Endothelial cell of umbilical vein (primary cell): ENCODE measurements around the gene SOCS3. TPM values are rescaled to one million over a fixed set of nuclear protein-coding genes. Genes with fewer than 3 reads are reported as not detected.

Experiments used
- BruUV-seq: library from RNA; stranded (reverse); fragments of 400-500 nt; replicated peaks from 2 replicates; lab custom pipeline; 2021; lab: Mats Ljungman, UMichigan
- CTCF ChIA-PET: fragments of 300-600, 350-600 bp; sonication (Branson Sonifier 250); formaldehyde crosslinking; loops from one replicate; lab custom pipeline; 2021; ENCODE audit warnings: antibody characterized with exemption, inconsistent platforms; lab: Charles Lee
- POLR2A ChIA-PET: fragments of 300-600, 350-600 bp; sonication (Branson Sonifier 250); formaldehyde crosslinking; loops from one replicate; lab custom pipeline; 2021; ENCODE audit warnings: antibody characterized with exemption, inconsistent platforms; lab: Charles Lee
- DNase-seq: peaks from one replicate; pipeline ENCODE4 v3.0.0-alpha.2; 2011; ENCODE audit warnings: low read depth, low spot score
- FAIRE-seq: peaks from 2 replicates; lab custom pipeline; 2011; peaks lifted over from hg19 to GRCh38; lab: Jason Lieb, UNC
- H2AFZ ChIP-seq: 2 replicates; pipeline ENCODE4 v1.6.0; 2012; ENCODE audit warnings: low read depth, low read length, control low read depth, inconsistent platforms
- H3K27ac ChIP-seq: 2 replicates; pipeline ENCODE4 v1.5.1; 2011; ENCODE audit warnings: low read depth, mild to moderate bottlenecking, control low read depth, low read length, moderate library complexity; ENCODE audit not compliant: insufficient read depth
- H3K27me3 ChIP-seq, 2 experiments: 2 replicates each; pipeline versions ENCODE4 v1.6.0 to v1.6.1; 2011; ENCODE audit warnings: low read length in 2 of 2, mixed read lengths in 1 of 2; ENCODE audit not compliant: control insufficient read depth in 2 of 2, insufficient read depth in 2 of 2
- H3K36me3 ChIP-seq, 2 experiments: 2 replicates in 1 of 2; 3 replicates in 1 of 2; pipeline ENCODE4 v1.5.1; 2011; ENCODE audit warnings: low read length in 2 of 2, mild to moderate bottlenecking in 1 of 2, moderate library complexity in 1 of 2; ENCODE audit not compliant: control insufficient read depth in 2 of 2, insufficient read depth in 2 of 2; ENCODE audit errors: extremely low read depth in 1 of 2
- H3K4me1 ChIP-seq: 3 replicates; pipeline ENCODE4 v1.5.1; 2011; ENCODE audit warnings: mild to moderate bottlenecking, low read length; ENCODE audit not compliant: control insufficient read depth, insufficient read depth; ENCODE audit errors: extremely low read depth
- H3K4me2 ChIP-seq: 2 replicates; pipeline ENCODE4 v1.6.1; 2011; ENCODE audit warnings: low read length, control low read depth, mixed read lengths; ENCODE audit not compliant: insufficient read depth
- H3K4me3 ChIP-seq, 3 experiments: fragments of 200-600 bp in 1 of 3; sonication (generic), shearing (Covaris generic) in 1 of 3; replicated peaks in 1 of 3; 2 replicates each; pipeline ENCODE4 v1.5.1; 2011 to 2016; ENCODE audit warnings: control low read depth in 3 of 3, low read length in 3 of 3, mild to moderate bottlenecking in 2 of 3, inconsistent platforms in 1 of 3, low read depth in 1 of 3, moderate library complexity in 1 of 3; ENCODE audit not compliant: insufficient read depth in 1 of 3
- H3K79me2 ChIP-seq: 2 replicates; pipeline ENCODE4 v1.6.0; 2012; ENCODE audit warnings: low read length, inconsistent platforms; ENCODE audit not compliant: control insufficient read depth, insufficient read depth
- H3K9ac ChIP-seq: replicated peaks from 2 replicates; pipeline ENCODE3; 2011; ENCODE audit warnings: low read length, control low read depth; ENCODE audit not compliant: insufficient read depth; ENCODE audit errors: extremely low read depth
- H3K9me1 ChIP-seq: replicated peaks from 3 replicates; pipeline ENCODE4 v1.6.0; 2011; ENCODE audit warnings: mild to moderate bottlenecking, low read length; ENCODE audit not compliant: control insufficient read depth, insufficient read depth; ENCODE audit errors: extremely low read depth
- H3K9me3 ChIP-seq: replicated peaks from 2 replicates; pipeline ENCODE4 v1.5.1; 2012; ENCODE audit warnings: low read length, inconsistent platforms; ENCODE audit not compliant: control insufficient read depth, insufficient read depth
- H4K20me1 ChIP-seq: replicated peaks from 2 replicates; pipeline ENCODE3; 2011; ENCODE audit warnings: mild to moderate bottlenecking, low read length; ENCODE audit not compliant: control insufficient read depth, insufficient read depth; ENCODE audit errors: extremely low read depth
- CTCF ChIP-seq, 2 donors: IDR thresholded peaks; 1 replicate in 1 of 2; 2 replicates in 1 of 2; pipeline ENCODE4 v1.5.1; 2011; ENCODE audit warnings: low read length in 2 of 2, mild to moderate bottlenecking in 2 of 2, moderate library complexity in 2 of 2, control low read depth in 1 of 2, inconsistent platforms in 1 of 2, low read depth in 1 of 2; ENCODE audit not compliant: insufficient read depth in 1 of 2; ENCODE audit errors: extremely low read depth in 1 of 2
- EZH2 ChIP-seq: IDR thresholded peaks from 2 replicates; pipeline ENCODE4 v1.6.1; 2012; ENCODE audit warnings: borderline replicate concordance, low read depth, mild to moderate bottlenecking, moderate library complexity, low read length, inconsistent platforms; ENCODE audit not compliant: severe bottlenecking
- FOS ChIP-seq: IDR thresholded peaks from 2 replicates; pipeline ENCODE4 v1.6.1; 2011; ENCODE audit warnings: mild to moderate bottlenecking, low read length, moderate library complexity, borderline replicate concordance; ENCODE audit not compliant: insufficient read depth
- MYC ChIP-seq: IDR thresholded peaks from one replicate; pipeline ENCODE4 v1.6.1; 2011; ENCODE audit warnings: mild to moderate bottlenecking, low read depth, low read length
- POLR2A ChIP-seq: IDR thresholded peaks from 2 replicates; pipeline ENCODE4 v1.6.1; 2012; ENCODE audit warnings: low read depth, mild to moderate bottlenecking, control low read depth, low read length
- POLR2AphosphoS5 ChIP-seq: IDR thresholded peaks from 2 replicates; pipeline ENCODE4 v1.6.1; 2012; ENCODE audit warnings: low read depth, mild to moderate bottlenecking, control low read depth, low read length, moderate library complexity; ENCODE audit not compliant: insufficient read depth
- dilution Hi-C: fragments of 300-500 bp; cut with MboI; formaldehyde crosslinking; loops from one replicate; pipeline ENCODE4 v1.15.0; 2019; ENCODE audit warnings: low sequenced_read_pairs; ENCODE audit not compliant: extremely low pct_ligation_motif_present
- intact Hi-C: fragments of 100-400 bp; cut with micrococcal nuclease; formaldehyde crosslinking; loops from one replicate; pipeline ENCODE4 v1.10.0; 2022
- polyA plus RNA-seq, 4 experiments: library from polyadenylated mRNA; depleted of rRNA in 3 of 4; stranded (reverse) in 3 of 4; unstranded in 1 of 4; fragments of >200 nt; gene quantifications; 2 replicates each; pipeline versions ENCODE4 v1.2.1 to v1.2.3, GENCODE V29; 2011 to 2012; ENCODE audit warnings: missing spikeins in 1 of 4
- total RNA-seq: library from RNA; stranded (reverse); gene quantifications from 2 replicates; pipeline ENCODE4 v1.2.3, GENCODE V29; 2021
- TF ChIP-seq, protein P1 (sequence below): IDR thresholded peaks from 2 replicates; pipeline ENCODE4 v1.6.1; 2011; ENCODE audit not compliant: insufficient read depth, insufficient read length

Gene SOCS3
- total and polyA plus RNA-seq, 2 donors (not counting 3 experiments of a cell fraction or from before 2014, with no cell fraction given) = 6.2 to 14.3 TPM

DNA sequence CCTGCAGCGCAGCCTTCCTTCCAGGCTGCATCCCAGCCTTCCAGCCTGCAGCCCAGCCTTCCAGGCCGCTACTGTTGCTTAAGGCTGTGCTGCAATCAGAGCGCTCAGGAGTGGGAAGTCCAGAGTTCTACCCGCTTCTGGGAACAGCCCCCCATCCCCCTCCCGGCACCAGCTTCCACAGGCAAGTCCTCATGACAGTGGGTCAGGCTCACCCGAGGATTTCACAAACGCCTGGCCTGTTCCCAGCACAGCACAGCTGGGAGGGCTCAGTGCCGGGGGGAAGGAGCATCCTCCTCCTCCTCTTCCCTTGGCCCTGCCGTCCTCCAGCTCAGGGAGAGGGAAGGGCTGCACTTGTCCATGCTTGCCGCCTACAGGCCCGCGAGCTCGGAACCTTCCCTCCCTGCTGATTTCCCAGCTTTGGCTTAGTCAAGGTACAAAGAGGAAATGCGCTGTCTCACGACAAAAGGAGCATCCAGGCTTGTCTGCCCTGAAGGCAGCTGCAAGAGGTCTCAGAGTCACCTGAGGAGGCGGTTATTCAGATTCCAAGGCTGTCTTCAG is 8.3 kb downstream of the SOCS3 start:
- no peak overlapping the region for H3K9ac ChIP-seq

More for the DNA sequence above, 8.3 kb downstream of the SOCS3 start:
- no peaks in the 10 kb centered on the region for H3K9me1 ChIP-seq
- H2AFZ ChIP-seq = no peak overlapping the region
- H3K4me2 ChIP-seq = no peak overlapping the region
- FAIRE-seq (no peak), DNase-seq (no peak)
- H3K9me3 ChIP-seq = no peaks in the 10 kb centered on the region
- peaks cover 31% of the 10 kb centered on the region for H3K4me1 ChIP-seq
- TF ChIP-seq FOS (no peak), CTCF (IDR thresholded peaks at IDR 0.05; ENCODE audit: extremely low read depth in 1 of 2, insufficient read depth in 1 of 2, low read depth in 1 of 2, low read length in 2 of 2) (no peak), EZH2 (no peak), MYC (no peak), POLR2A (no peak), POLR2AphosphoS5 (no peak)
- TF ChIP-seq, protein P1, sequence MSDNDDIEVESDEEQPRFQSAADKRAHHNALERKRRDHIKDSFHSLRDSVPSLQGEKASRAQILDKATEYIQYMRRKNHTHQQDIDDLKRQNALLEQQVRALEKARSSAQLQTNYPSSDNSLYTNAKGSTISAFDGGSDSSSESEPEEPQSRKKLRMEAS = no peak
- no peaks in the 10 kb centered on the region for H4K20me1 ChIP-seq
- H3K79me2 ChIP-seq = peaks cover 2% of the 10 kb centered on the region
- CTCF ChIA-PET = interaction anchor here (0.7 to 1.1 kb wide), 4 partner anchors 16 to 59 kb away, joined by 3 to 4 read pairs (median 3); no protein-coding TSS in a partner anchor
- POLR2A ChIA-PET = no interaction called here
- H3K27ac ChIP-seq = no peak overlapping the region
- BruUV-seq = no TSS peak
- H3K36me3 ChIP-seq = peaks cover 0 to 3% of the 10 kb centered on the region in 2 experiments
- intact Hi-C loops = no loop called here
- no peak overlapping the region for H3K4me3 ChIP-seq
- dilution Hi-C loops = no loop called here
- H3K27me3 ChIP-seq = no peaks in the 10 kb centered on the region
